HEK293T (cell line): ENCODE results near the gene OGG1.

Experiments
- CTCF ChIA-PET: fragments of 350-600 bp; formaldehyde crosslinking; extraction: SDS; loops from one replicate; lab custom pipeline; 2021; ENCODE audit warnings: antibody characterized with exemption, inconsistent platforms; lab: Yijun Ruan, JAX
- POLR2A ChIA-PET: fragments of 350-600 bp; formaldehyde crosslinking; extraction: SDS; loops from one replicate; lab custom pipeline; 2020; ENCODE audit warnings: antibody characterized with exemption, inconsistent platforms; lab: Yijun Ruan, JAX
- DNase-seq: peaks from one replicate; pipeline ENCODE4 v3.0.0; 2012; ENCODE audit warnings: mixed read lengths; ENCODE audit errors: extremely low spot score
- ARNT ChIP-seq: fragments of 450-650 bp; IDR thresholded peaks from 2 replicates; pipeline ENCODE4 v1.6.1; 2017; ENCODE audit warnings: mild to moderate bottlenecking
- BHLHE40 ChIP-seq: fragments of 450-650 bp; IDR thresholded peaks from 2 replicates; pipeline ENCODE4 v1.6.1; 2016; ENCODE audit warnings: mild to moderate bottlenecking, moderate library complexity, borderline replicate concordance
- CTBP1 ChIP-seq: fragments of 450-650 bp; IDR thresholded peaks from 2 replicates; pipeline ENCODE4 v1.6.1; 2016; ENCODE audit warnings: borderline replicate concordance
- ELF4 ChIP-seq: fragments of 450-650 bp; IDR thresholded peaks from 2 replicates; pipeline ENCODE4 v1.6.1; 2017; ENCODE audit warnings: antibody characterized with exemption
- FOXA1 ChIP-seq: fragments of 450-650 bp; IDR thresholded peaks from 2 replicates; pipeline ENCODE4 v1.6.1; 2016; ENCODE audit warnings: mild to moderate bottlenecking
- FOXK2 ChIP-seq: fragments of 450-650 bp; IDR thresholded peaks from 2 replicates; pipeline ENCODE4 v1.6.1; 2016; ENCODE audit warnings: mild to moderate bottlenecking
- FOXM1 ChIP-seq: fragments of 450-650 bp; IDR thresholded peaks from 2 replicates; pipeline ENCODE4 v1.6.1; 2017; ENCODE audit warnings: mild to moderate bottlenecking, borderline replicate concordance
- HDGF ChIP-seq: fragments of 450-650 bp; IDR thresholded peaks from 2 replicates; pipeline ENCODE4 v1.6.1; 2017; ENCODE audit warnings: antibody characterized with exemption, borderline replicate concordance
- L3MBTL2 ChIP-seq: fragments of 450-650 bp; conservative IDR thresholded peaks from 2 replicates; pipeline ENCODE4 v1.6.1; 2016; ENCODE audit warnings: mild to moderate bottlenecking
- LEF1 ChIP-seq: fragments of 450-650 bp; IDR thresholded peaks from 2 replicates; pipeline ENCODE4 v1.6.1; 2017; ENCODE audit warnings: mild to moderate bottlenecking, borderline replicate concordance
- NFRKB ChIP-seq: fragments of 450-650 bp; IDR thresholded peaks from 2 replicates; pipeline ENCODE4 v1.6.1; 2016; ENCODE audit warnings: mild to moderate bottlenecking, moderate library complexity
- SP1 ChIP-seq: fragments of 450-650 bp; IDR thresholded peaks from 2 replicates; pipeline ENCODE4 v1.6.1; 2017
- SUZ12 ChIP-seq: fragments of 450-650 bp; IDR thresholded peaks from 2 replicates; pipeline ENCODE4 v1.6.1; 2016; ENCODE audit warnings: mild to moderate bottlenecking
- TARDBP ChIP-seq: fragments of 450-650 bp; IDR thresholded peaks from 2 replicates; pipeline ENCODE4 v1.6.1; 2016
- ZNF384 ChIP-seq: fragments of 450-650 bp; IDR thresholded peaks from 2 replicates; pipeline ENCODE4 v1.6.1; 2016
- TF ChIP-seq, protein P1 (sequence below): fragments of 450-650 bp; IDR thresholded peaks from 2 replicates; pipeline ENCODE4 v1.6.1; 2016

Gene OGG1

DNA sequence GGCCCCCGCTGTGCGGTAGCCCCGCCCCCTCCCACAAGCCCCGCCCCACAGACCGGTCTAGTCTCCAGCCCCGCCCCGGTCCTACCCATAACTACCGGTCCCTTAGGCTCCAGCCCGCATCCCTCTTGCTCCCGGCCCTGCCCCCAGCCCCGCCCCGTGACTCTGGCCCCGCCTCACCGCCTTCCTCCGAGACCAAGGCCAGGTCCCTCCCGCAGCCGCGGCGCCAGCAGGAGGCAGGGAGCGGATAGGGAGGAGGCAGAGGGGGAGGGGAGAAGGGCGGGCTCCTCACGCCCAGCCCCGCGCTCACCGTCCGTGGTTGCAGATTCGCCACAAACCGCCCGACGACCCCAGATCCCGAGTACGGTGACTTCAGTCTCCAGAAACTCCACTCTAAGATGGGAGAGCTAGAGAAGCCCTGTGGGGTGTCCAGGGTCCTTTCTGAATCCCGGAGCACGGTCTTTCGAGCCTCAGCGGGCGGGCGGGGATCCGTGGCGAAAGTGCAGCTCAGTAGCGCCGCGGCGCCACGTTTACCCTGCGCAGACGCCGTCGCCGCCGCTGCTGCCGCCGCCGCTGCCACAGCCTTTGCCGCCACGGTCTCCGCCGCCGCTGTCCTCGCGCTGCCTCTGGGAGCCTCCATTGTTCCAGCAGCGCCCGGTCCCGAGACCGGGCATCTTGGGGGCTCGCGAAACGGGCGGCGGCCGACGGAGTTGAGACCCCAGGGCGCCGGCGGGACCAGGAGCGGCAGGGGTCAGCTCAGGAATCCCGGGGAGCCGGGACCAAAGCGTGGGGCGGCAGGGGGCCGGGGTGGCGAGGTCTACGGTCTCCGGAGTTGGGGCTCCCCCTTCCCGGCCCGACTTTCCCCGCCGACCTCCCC is 18.3 kb upstream of the OGG1 start, which contains the start of gene BRPF1:
TSS of gene BRPF1 (plus strand) at position 530 of the 874 bp plus-strand sequence. CDS start 2,406 bp downstream, outside the sequence.
- POLR2A ChIA-PET: interaction anchor here (0.5 to 2.6 kb wide), 6 partner anchors 11 to 241 kb away, joined by 3 to 35 read pairs (median 4); partner anchors contain the start of genes CAMK1 and OGG1
- TF ChIP-seq LEF1 (peak; percentile 92; the same call in 1 of the 2 replicates), TARDBP (no peak), SP1 (0 out of 2 replicates have a peak, but pooled peaks have one; percentile 8), FOXM1 (peak; percentile 63; the same call in 1 of the 2 replicates), L3MBTL2 (peak; percentile 89)
- peak; percentile 100 for DNase-seq
- CTCF ChIA-PET: interaction anchor here (0.7 to 0.9 kb wide), 2 partner anchors 18 to 202 kb away, joined by 3 read pairs; partner anchors contain the start of gene OGG1

DNA sequence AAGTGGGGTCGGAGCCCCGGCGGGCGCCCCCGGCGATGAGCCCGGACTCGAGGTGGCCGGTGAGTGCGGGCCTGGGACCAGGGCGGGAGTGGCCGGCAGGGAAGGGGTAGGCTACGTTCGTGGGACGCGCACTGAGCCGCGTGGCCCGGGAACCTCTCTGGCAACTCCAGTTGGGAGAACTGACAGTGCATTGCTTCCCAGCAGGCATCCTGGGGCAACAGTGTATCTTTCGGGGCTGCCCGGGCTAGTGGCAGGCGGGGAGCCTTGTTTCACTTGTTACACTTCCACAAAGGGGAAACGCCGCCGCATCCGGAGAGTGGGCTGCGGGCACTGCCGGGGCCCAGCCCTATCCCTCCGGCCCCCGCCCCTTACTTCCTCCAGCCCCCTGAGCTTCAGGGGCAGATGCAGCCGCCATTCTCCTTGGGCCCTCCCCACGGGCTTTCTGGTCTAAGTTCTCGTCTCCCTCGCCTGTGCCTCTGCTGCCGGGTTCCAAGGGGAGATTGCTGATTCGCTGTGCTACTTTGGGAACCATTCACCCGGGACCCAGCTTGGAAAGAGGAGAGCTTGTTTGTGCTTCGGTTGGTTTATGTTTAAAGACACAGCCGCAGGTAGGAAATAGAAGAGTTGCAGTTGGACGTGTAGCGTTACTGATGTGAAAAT is 17.5 kb upstream of the OGG1 start:
- POLR2A ChIA-PET: interaction anchor here (2.0 to 2.6 kb wide), 2 partner anchors 17 to 38 kb away, joined by 10 to 35 read pairs; partner anchors contain the start of genes CAMK1 and OGG1
- CTCF ChIA-PET: interaction anchor here (0.9 to 1.6 kb wide), 2 partner anchors 17 to 18 kb away, joined by 3 read pairs; partner anchors contain the start of gene OGG1
- TF ChIP-seq SP1 (no peak), LEF1 (no peak), FOXA1 (no peak), L3MBTL2 (no peak), HDGF (no peak), TARDBP (no peak), FOXK2 (no peak)
- TF ChIP-seq, protein P1, sequence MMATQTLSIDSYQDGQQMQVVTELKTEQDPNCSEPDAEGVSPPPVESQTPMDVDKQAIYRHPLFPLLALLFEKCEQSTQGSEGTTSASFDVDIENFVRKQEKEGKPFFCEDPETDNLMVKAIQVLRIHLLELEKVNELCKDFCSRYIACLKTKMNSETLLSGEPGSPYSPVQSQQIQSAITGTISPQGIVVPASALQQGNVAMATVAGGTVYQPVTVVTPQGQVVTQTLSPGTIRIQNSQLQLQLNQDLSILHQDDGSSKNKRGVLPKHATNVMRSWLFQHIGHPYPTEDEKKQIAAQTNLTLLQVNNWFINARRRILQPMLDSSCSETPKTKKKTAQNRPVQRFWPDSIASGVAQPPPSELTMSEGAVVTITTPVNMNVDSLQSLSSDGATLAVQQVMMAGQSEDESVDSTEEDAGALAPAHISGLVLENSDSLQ: no peak
- DNase-seq: peak; percentile 38

DNA sequence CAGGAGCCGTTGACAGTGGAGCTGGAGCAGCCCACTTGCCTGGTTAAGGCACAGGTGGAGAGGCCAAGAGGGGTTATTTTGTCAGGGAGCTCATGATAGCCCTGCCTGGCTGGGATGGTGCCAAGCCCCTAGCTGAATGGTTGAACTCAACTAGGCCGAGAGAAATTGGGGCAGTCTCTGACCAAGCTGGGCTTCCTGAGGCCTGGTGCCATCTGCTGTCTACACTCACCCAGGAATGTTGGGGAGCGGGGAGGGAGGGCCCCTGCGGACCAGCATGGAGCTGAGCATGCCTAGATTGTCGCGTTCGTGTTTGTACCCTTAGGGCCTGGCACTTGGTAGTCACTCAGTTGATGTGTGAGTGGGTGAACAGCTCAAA is 17.0 kb upstream of the OGG1 start:
- no peak for DNase-seq
- CTCF ChIA-PET: interaction anchor here (1.6 kb wide), 1 partner anchor 16 kb away, joined by 3 read pairs; no protein-coding TSS in a partner anchor
- TF ChIP-seq BHLHE40 (no peak), LEF1 (no peak), TARDBP (no peak)
- POLR2A ChIA-PET: interaction anchor here (2.6 kb wide), 1 partner anchor 16 kb away, joined by 35 read pairs; the partner anchor contains the start of gene OGG1

DNA sequence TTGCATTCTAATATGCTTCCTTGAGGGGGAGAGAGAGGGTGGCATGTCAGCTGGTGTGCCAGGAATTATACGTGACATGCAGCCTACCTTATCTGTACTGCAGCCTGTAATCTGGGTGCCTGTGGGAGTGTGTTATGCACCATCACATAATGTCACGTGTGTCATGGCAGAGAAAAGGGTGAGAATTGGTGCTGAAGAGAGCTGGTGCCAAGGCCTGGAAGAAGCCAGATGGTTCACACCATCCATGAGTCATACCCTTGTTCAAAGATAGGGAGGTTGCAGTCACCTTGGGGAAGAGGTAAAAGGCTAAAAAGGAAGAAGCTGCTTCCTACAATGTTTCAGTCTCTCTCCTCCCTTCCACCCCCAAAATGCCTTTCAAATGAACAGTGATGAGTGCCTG is 12.9 kb upstream of the OGG1 start:
- TF ChIP-seq BHLHE40 (no peak), SUZ12 (no peak), ELF4 (no peak), FOXK2 (no peak), ZNF384 (no peak), HDGF (no peak), NFRKB (no peak), TARDBP (no peak), SP1 (no peak), ARNT (no peak)
- ChIA-PET CTCF (interaction anchor here (0.8 to 1.3 kb wide), 2 partner anchors 9 to 10 kb away, joined by 3 read pairs; no protein-coding TSS in a partner anchor), POLR2A (interaction anchor here (1.7 kb wide), 1 partner anchor 12 kb away, joined by 11 read pairs; the partner anchor contains the start of gene OGG1)
- DNase-seq: no peak

DNA sequence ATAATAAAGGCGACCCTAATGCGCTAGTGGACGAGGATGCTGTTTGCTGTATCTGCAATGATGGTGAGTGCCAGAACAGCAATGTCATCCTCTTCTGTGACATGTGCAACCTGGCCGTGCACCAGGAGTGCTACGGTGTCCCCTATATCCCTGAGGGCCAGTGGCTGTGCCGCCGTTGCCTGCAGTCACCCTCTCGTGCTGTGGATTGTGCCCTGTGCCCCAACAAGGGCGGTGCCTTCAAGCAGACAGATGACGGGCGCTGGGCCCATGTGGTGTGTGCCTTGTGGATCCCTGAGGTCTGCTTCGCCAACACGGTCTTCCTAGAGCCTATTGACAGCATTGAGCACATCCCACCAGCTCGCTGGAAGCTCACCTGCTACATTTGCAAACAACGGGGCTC is 10.6 kb upstream of the OGG1 start:
- no peak for DNase-seq
- POLR2A ChIA-PET: interaction anchor here (2.6 kb wide), 1 partner anchor 10 kb away, joined by 11 read pairs; the partner anchor contains the start of gene OGG1
- TF ChIP-seq, protein P1: no peak
- TF ChIP-seq FOXM1 (no peak), NFRKB (no peak), SUZ12 (no peak), ARNT (no peak), TARDBP (no peak), ZNF384 (no peak), BHLHE40 (no peak), HDGF (no peak), CTBP1 (no peak), LEF1 (no peak), FOXK2 (no peak), SP1 (no peak), ELF4 (no peak)
- CTCF ChIA-PET: no interaction called here

DNA sequence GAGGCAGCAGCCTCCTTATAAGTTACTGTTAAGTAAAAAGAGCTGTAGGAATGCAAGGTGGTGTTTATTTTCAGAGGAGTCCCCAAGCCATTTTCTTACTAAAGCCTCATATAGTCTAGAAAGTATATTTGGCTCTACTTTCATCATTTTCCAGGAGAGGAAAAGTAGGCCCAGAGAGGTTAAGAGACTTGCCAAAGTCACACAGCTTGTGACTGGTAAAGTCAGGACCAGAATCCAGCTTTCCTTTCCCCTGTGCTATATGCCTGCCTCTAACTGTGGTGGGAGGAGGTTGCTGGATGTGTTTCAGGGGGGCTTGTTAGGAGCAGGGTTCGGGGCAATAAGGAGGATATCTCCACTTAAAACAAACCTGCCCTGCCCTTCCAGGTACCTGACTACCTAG is 7.2 kb upstream of the OGG1 start:
- POLR2A ChIA-PET: no interaction called here
- CTCF ChIA-PET: no interaction called here
- DNase-seq: no peak
- TF ChIP-seq TARDBP (no peak), SUZ12 (no peak), L3MBTL2 (no peak), ELF4 (no peak), CTBP1 (no peak), FOXM1 (no peak), NFRKB (no peak), FOXA1 (no peak), ARNT (no peak), ZNF384 (no peak), SP1 (no peak), BHLHE40 (no peak), HDGF (no peak), FOXK2 (no peak), LEF1 (no peak)
- TF ChIP-seq, protein P1: no peak
